Caco-2 (cell line): Measurements from ENCODE around the gene TNPO2. TPM values are rescaled to one million over a fixed set of nuclear protein-coding genes. Genes with fewer than 3 reads are reported as not detected.

ENCODE experiments used
- BruUV-seq: library from RNA; stranded (reverse); fragments of 400-500 nt; replicated peaks from 2 replicates; lab custom pipeline; 2021; lab: Mats Ljungman, UMichigan
- CTCF ChIA-PET: fragments of 300-600 bp; sonication (Branson Sonifier 250); formaldehyde crosslinking; loops from one replicate; lab custom pipeline; 2022; ENCODE audit warnings: antibody characterized with exemption; lab: Charles Lee
- POLR2A ChIA-PET: fragments of 300-600 bp; sonication (Branson Sonifier 250); formaldehyde crosslinking; loops from one replicate; lab custom pipeline; 2022; ENCODE audit warnings: antibody characterized with exemption; lab: Charles Lee
- DNase-seq, 2 experiments: peaks; one replicate each; pipeline versions ENCODE4 v3.0.0 to v3.0.0-alpha.2; 2020 to 2022
- H3K27me3 ChIP-seq: replicated peaks from 2 replicates; pipeline ENCODE4 v1.6.0; 2011; ENCODE audit warnings: low read length; ENCODE audit not compliant: control insufficient read depth, insufficient read depth
- H3K36me3 ChIP-seq: 2 replicates; pipeline ENCODE4 v1.5.1; 2011; ENCODE audit warnings: low read length; ENCODE audit not compliant: control insufficient read depth, insufficient read depth
- H3K4me1 ChIP-seq: fragments of 250-450 bp; sonication (Bioruptor Pico); 2 replicates; pipeline ENCODE4 v1.5.1; 2020; ENCODE audit warnings: mild to moderate bottlenecking
- H3K4me3 ChIP-seq: 2 replicates; pipeline ENCODE4 v1.5.1; 2011; ENCODE audit warnings: low read depth, mild to moderate bottlenecking, control low read depth, low read length
- H3K9me3 ChIP-seq: fragments of 250-450 bp; sonication (Bioruptor Pico); 2 replicates; pipeline ENCODE4 v1.5.1; 2020; ENCODE audit warnings: mild to moderate bottlenecking, moderate library complexity
- H3K27ac Mint-ChIP-seq: one replicate; pipeline ENCODE4 v1.8.0; 2022; ENCODE audit warnings: mixed read lengths; ENCODE audit not compliant: unreplicated experiment
- H3K27me3 Mint-ChIP-seq: one replicate; pipeline ENCODE4 v1.8.0; 2022; ENCODE audit warnings: mixed read lengths; ENCODE audit not compliant: insufficient read depth, unreplicated experiment
- H3K36me3 Mint-ChIP-seq: one replicate; pipeline ENCODE4 v1.8.0; 2022; ENCODE audit warnings: mild to moderate bottlenecking, mixed read lengths; ENCODE audit not compliant: insufficient read depth, unreplicated experiment
- H3K4me1 Mint-ChIP-seq: one replicate; pipeline ENCODE4 v1.8.0; 2022; ENCODE audit warnings: low read depth, mixed read lengths; ENCODE audit not compliant: unreplicated experiment
- H3K4me3 Mint-ChIP-seq: one replicate; pipeline ENCODE4 v1.8.0; 2022; ENCODE audit warnings: mild to moderate bottlenecking, moderate library complexity, mixed read lengths; ENCODE audit not compliant: unreplicated experiment
- H3K9me3 Mint-ChIP-seq: one replicate; pipeline ENCODE4 v1.8.0; 2022; ENCODE audit warnings: mixed read lengths; ENCODE audit not compliant: unreplicated experiment
- intact Hi-C: fragments of 100-400 bp; cut with micrococcal nuclease; formaldehyde crosslinking; loops from one replicate; pipeline ENCODE4 v1.10.0; 2022; ENCODE audit not compliant: unreplicated experiment
- total RNA-seq: library from RNA; stranded (reverse); gene quantifications from 2 replicates; pipeline ENCODE4 v1.2.3, GENCODE V29; 2022
- TF ChIP-seq, protein P1 (sequence below), 2 experiments: fragments of 200-600 bp in 1 of 2; IDR thresholded peaks; 1 replicate in 1 of 2; 2 replicates in 1 of 2; pipeline versions ENCODE4 v1.5.1 to v1.8.0; 2011 to 2022; ENCODE audit warnings: antibody characterized with exemption in 1 of 2, control low read depth in 1 of 2, inconsistent platforms in 1 of 2, low read depth in 1 of 2, low read length in 1 of 2, mild to moderate bottlenecking in 1 of 2, moderate library complexity in 1 of 2; ENCODE audit not compliant: insufficient read depth in 1 of 2, severe bottlenecking in 1 of 2, unreplicated experiment in 1 of 2

The TNPO2 gene
- total RNA-seq, 1 experiment from 2014 or later, result 87.8 TPM

DNA sequence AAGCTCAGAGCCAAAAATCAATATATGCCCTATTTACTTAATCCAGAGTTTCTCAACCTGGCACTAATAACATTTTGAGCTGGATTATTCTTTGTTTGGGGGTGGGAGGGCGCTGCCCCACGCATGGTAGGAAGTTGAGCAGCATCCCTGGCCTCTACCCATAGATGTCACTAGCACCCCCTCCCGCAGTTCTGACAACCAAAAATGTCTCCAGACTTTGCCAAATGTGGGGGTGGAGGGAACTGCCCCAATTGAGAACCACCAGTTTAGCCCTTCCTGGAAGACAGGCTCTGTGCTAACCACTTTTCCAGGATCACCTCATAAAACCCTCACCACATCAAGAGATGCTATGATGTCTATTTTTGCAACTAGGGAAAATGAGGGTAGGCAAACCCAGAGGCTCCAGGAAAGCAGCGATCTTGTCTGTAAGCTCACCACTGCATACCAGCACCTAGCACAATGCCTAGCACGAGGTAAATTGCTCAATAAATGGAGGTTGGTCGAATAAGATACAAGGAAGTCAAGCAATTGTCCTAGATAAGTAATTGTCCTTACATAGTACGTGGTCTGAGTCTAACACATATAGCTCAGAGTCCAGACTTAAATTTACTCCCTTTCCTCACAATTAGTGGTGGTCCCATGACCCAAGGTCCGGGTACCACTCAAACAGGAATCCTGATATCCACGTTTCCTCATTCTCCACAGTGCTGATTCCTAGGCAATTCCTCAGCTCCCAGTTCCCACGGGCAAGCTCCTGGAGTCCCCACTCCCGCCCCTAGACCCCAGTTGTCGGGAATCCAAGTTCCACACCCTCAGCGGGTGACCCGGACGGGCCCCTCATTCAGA lies 9.9 kb upstream of the TNPO2 start:
- peaks cover 1% of the 10 kb centered on the region for H3K36me3 ChIP-seq
- intact Hi-C loops, result loop anchor here (1.0 kb wide), 2 partner anchors 10 to 42 kb away; partner anchors contain the start of genes HOOK2 and TNPO2
- TSS peak; percentile 30 for BruUV-seq

DNA sequence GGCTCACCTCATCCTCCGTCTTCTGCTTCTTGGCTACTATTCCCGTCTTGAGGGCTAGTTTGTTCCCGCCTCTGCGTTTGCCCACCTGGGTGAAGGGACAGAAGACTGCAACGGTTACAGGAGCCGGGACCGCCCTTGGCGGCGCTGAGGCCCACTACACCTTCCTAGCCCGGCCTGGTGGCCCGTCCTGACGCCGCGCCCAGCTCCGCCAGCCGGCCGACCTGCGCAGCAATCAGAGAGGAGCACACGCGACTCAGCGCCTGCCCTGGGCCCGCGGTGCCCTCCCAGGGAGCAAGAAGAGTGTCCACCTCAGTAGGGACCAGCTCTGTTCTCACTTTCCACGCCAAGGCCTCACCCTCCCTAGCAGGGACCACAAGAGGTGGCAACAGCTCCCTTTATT lies 7.6 kb upstream of the TNPO2 start:
- Histone ChIP-seq H3K4me1 (peaks cover 13% of the 10 kb centered on the region), H3K27me3 (no peaks in the 10 kb centered on the region), H3K36me3 (peaks cover 1% of the 10 kb centered on the region), H3K4me3 (no peak overlapping the region), H3K9me3 (no peaks in the 10 kb centered on the region)
- H3K4me1 Mint-ChIP-seq, result peaks cover 12% of the 10 kb centered on the region
- no peak for DNase-seq
- H3K9me3 Mint-ChIP-seq, result no peaks in the 10 kb centered on the region
- no TSS peak for BruUV-seq
- no peak overlapping the region for H3K27ac Mint-ChIP-seq
- ChIA-PET CTCF (interaction anchor here (0.6 kb wide), 1 partner anchor 1841 kb away, joined by 3 read pairs; no protein-coding TSS in a partner anchor), POLR2A (no interaction called here)
- peaks cover 64% of the 10 kb centered on the region for H3K36me3 Mint-ChIP-seq
- TF ChIP-seq, protein P1, sequence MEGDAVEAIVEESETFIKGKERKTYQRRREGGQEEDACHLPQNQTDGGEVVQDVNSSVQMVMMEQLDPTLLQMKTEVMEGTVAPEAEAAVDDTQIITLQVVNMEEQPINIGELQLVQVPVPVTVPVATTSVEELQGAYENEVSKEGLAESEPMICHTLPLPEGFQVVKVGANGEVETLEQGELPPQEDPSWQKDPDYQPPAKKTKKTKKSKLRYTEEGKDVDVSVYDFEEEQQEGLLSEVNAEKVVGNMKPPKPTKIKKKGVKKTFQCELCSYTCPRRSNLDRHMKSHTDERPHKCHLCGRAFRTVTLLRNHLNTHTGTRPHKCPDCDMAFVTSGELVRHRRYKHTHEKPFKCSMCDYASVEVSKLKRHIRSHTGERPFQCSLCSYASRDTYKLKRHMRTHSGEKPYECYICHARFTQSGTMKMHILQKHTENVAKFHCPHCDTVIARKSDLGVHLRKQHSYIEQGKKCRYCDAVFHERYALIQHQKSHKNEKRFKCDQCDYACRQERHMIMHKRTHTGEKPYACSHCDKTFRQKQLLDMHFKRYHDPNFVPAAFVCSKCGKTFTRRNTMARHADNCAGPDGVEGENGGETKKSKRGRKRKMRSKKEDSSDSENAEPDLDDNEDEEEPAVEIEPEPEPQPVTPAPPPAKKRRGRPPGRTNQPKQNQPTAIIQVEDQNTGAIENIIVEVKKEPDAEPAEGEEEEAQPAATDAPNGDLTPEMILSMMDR (IDR thresholded peaks at IDR 0.05; ENCODE audit: insufficient read depth in 1 of 2, low read depth in 1 of 2, low read length in 1 of 2, severe bottlenecking in 1 of 2, unreplicated experiment in 1 of 2), result no peak
- intact Hi-C loops, result no loop called here
- H3K27me3 Mint-ChIP-seq, result no peaks in the 10 kb centered on the region
- H3K4me3 Mint-ChIP-seq, result no peak overlapping the region

More for the DNA sequence above, 9.9 kb upstream of the TNPO2 start:
- no peaks in the 10 kb centered on the region for H3K27me3 Mint-ChIP-seq
- peaks cover 15% of the 10 kb centered on the region for H3K4me1 Mint-ChIP-seq
- peaks cover 17% of the 10 kb centered on the region for H3K4me1 ChIP-seq
- DNase-seq, result peak in 1 of 2 experiments; percentile 52
- peak overlapping the region; percentile 88 for H3K27ac Mint-ChIP-seq
- peak overlapping the region; percentile 92 for H3K4me3 Mint-ChIP-seq
- H3K4me3 ChIP-seq, result peak overlapping the region; percentile 73
- no peaks in the 10 kb centered on the region for H3K9me3 ChIP-seq
- CTCF ChIA-PET, result interaction anchor here (0.6 to 2.0 kb wide), 7 partner anchors 9 to 1349 kb away, joined by 3 to 11 read pairs (median 5); partner anchors contain the start of gene EPOR
- H3K27me3 ChIP-seq, result no peaks in the 10 kb centered on the region
- H3K36me3 Mint-ChIP-seq, result peaks cover 68% of the 10 kb centered on the region
- no peaks in the 10 kb centered on the region for H3K9me3 Mint-ChIP-seq
- POLR2A ChIA-PET, result interaction anchor here (0.5 to 2.1 kb wide), 6 partner anchors 10 to 213 kb away, joined by 3 to 8 read pairs (median 4); partner anchors contain the start of genes GCDH, JUNB and TNPO2
- TF ChIP-seq, protein P1 (IDR thresholded peaks at IDR 0.05; ENCODE audit: insufficient read depth in 1 of 2, low read depth in 1 of 2, low read length in 1 of 2, severe bottlenecking in 1 of 2, unreplicated experiment in 1 of 2), result peak in 1 of 2 experiments; percentile 56

GRCh38 chr19:12730064-12730463 lies 6.3 kb upstream of the TNPO2 start:
- intact Hi-C loops, result no loop called here
- TF ChIP-seq, protein P1 (IDR thresholded peaks at IDR 0.05; ENCODE audit: insufficient read depth in 1 of 2, low read depth in 1 of 2, low read length in 1 of 2, severe bottlenecking in 1 of 2, unreplicated experiment in 1 of 2), result no peak
- ChIA-PET CTCF (no interaction called here), POLR2A (no interaction called here)
- H3K9me3 ChIP-seq, result no peaks in the 10 kb centered on the region
- H3K9me3 Mint-ChIP-seq, result no peaks in the 10 kb centered on the region
- H3K4me1 ChIP-seq, result peaks cover 7% of the 10 kb centered on the region; the same call in 1 of the 2 replicates
- peaks cover 66% of the 10 kb centered on the region for H3K36me3 Mint-ChIP-seq
- no peak for DNase-seq
- H3K27me3 ChIP-seq, result no peaks in the 10 kb centered on the region
- H3K27me3 Mint-ChIP-seq, result no peaks in the 10 kb centered on the region
- no peak overlapping the region for H3K4me3 Mint-ChIP-seq
- H3K36me3 ChIP-seq, result peaks cover 1% of the 10 kb centered on the region
- BruUV-seq, result no TSS peak
- H3K27ac Mint-ChIP-seq, result no peak overlapping the region
- no peak overlapping the region for H3K4me3 ChIP-seq
- peaks cover 12% of the 10 kb centered on the region for H3K4me1 Mint-ChIP-seq
